ENCODE results near the gene TNFRSF21.
A peak's percentile ranks its signal among the peaks of the same experiment; 100 is the strongest.

The TNFRSF21 gene

DNA sequence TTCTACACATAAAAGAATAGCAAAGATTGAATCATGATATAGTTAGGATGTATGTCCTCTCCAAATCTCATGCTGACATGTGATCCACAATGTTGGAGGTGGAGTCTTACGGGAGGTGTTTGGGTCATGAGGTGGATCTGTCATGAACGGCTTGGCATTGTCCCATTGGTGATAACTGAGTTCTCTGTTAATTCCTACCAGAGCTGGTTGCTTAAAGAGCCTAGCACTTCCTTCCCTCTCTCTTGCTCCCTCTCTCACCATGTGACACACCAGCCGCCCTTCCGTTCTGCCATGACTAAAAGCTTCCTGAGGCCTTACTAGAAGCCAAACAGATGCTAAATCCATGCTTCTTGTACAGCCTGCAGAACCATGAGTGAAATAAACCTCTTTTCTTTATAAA, 8.3 kb downstream of the TNFRSF21 start:
- no peak for DNase-seq (ENCODE audit: low read depth)
- no peak overlapping the region for H3K4me3 ChIP-seq (ENCODE audit: low read length)
- no peak for TF ChIP-seq CTCF (conservative IDR thresholded peaks at IDR 0.05; ENCODE audit: low read length)

- no peak for TF ChIP-seq CTCF (conservative IDR thresholded peaks at IDR 0.05; ENCODE audit: low read length)
- no peak overlapping the region for H3K4me3 ChIP-seq (ENCODE audit: low read length)
- no peak for DNase-seq (ENCODE audit: low read depth)
These were observed 9.3 kb downstream of the TNFRSF21 start for GRCh38 chr6:47300417-47300816.

DNA sequence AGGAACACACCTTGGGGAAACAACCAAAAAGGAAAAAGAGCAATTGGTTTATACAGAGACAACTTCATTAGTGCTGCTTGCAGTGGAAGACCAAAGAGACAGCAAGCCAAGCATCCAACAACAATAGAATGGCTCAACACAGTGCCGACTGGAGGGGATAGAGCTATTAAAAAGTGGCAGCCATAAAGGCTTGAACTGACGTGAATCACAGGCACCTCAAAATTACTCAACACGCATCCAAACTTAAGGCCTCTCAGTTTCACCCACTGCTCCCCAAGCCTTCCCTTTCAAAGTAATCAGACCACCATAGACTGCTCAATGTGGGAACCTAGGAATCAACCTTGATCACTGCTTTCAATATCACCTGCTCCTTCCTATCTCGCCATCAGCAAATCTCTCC, 9.7 kb downstream of the TNFRSF21 start:
- H3K4me3 ChIP-seq (ENCODE audit: low read length): no peak overlapping the region
- no peak for TF ChIP-seq CTCF (conservative IDR thresholded peaks at IDR 0.05; ENCODE audit: low read length)
- no peak for DNase-seq (ENCODE audit: low read depth)

DNA sequence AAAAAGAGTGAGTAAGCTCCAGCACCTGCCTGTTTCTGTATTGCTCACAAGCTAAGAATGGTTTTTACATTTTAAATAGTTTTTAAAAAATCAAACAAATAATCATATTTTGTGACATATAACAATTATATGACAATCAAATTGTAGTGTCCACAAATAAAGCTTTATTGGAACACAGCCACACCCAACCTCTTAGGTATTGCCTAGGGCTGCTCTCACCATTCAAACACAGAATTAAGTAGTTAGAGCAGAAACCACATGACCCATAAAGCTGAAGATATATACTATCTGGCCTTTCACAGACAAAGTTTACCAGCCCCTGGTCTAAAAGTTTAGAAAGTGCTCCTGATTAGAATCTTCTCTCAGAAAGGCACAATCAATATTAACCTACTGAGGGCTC, 11.2 kb downstream of the TNFRSF21 start:
- no peak overlapping the region for H3K4me3 ChIP-seq (ENCODE audit: low read length)
- TF ChIP-seq CTCF (conservative IDR thresholded peaks at IDR 0.05; ENCODE audit: low read length): no peak
- DNase-seq (ENCODE audit: low read depth): no peak

- no peak for TF ChIP-seq CTCF (conservative IDR thresholded peaks at IDR 0.05; ENCODE audit: low read length)
- DNase-seq (ENCODE audit: low read depth): no peak
- no peak overlapping the region for H3K4me3 ChIP-seq (ENCODE audit: low read length)
These were observed 14.7 kb downstream of the TNFRSF21 start for GRCh38 chr6:47294990-47295389.

- DNase-seq (ENCODE audit: low read depth): peak; percentile 9
- H3K4me3 ChIP-seq (ENCODE audit: low read length): no peak overlapping the region
- TF ChIP-seq CTCF (conservative IDR thresholded peaks at IDR 0.05; ENCODE audit: low read length): no peak
These were observed 16.8 kb downstream of the TNFRSF21 start for GRCh38 chr6:47292944-47293343.

GRCh38 chr6:47292027-47292426, 17.7 kb downstream of the TNFRSF21 start:
- no peak for DNase-seq (ENCODE audit: low read depth)
- H3K4me3 ChIP-seq (ENCODE audit: low read length): no peak overlapping the region
- TF ChIP-seq CTCF (conservative IDR thresholded peaks at IDR 0.05; ENCODE audit: low read length): no peak

Measured in AG10803 (cell line).